ENCODE measurements around the gene RIMBP2.

The RIMBP2 gene

DNA sequence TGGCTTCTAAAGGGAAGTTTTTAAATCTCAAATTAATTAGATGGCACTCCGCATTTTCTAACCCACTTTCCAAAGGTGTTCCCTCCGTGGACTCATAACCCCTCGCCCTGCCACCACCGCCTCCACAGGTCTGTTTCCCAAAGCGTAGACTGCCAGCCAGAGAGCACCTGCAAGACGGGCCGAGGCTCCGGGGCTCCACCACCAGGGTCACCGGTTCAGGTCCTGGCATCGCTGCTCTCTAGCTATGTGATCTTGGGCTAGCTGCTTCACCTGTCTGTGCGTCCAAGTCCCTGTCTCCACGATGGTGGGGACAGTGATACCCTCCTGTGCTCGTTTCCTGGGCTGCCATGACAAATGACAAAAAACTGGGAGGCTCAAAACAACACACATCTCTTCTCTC, 11.5 kb downstream of the RIMBP2 start:
- TF ChIP-seq SPI1 (IDR thresholded peaks at IDR 0.05; ENCODE audit: borderline replicate concordance, low read depth) (no peak), POLR2AphosphoS5 (IDR thresholded peaks at IDR 0.05; ENCODE audit: low read depth) (no peak)
- TF ChIP-seq, protein P1, sequence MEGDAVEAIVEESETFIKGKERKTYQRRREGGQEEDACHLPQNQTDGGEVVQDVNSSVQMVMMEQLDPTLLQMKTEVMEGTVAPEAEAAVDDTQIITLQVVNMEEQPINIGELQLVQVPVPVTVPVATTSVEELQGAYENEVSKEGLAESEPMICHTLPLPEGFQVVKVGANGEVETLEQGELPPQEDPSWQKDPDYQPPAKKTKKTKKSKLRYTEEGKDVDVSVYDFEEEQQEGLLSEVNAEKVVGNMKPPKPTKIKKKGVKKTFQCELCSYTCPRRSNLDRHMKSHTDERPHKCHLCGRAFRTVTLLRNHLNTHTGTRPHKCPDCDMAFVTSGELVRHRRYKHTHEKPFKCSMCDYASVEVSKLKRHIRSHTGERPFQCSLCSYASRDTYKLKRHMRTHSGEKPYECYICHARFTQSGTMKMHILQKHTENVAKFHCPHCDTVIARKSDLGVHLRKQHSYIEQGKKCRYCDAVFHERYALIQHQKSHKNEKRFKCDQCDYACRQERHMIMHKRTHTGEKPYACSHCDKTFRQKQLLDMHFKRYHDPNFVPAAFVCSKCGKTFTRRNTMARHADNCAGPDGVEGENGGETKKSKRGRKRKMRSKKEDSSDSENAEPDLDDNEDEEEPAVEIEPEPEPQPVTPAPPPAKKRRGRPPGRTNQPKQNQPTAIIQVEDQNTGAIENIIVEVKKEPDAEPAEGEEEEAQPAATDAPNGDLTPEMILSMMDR (IDR thresholded peaks at IDR 0.05; ENCODE audit: insufficient read depth, low read length): no peak
- TF ChIP-seq, protein P2, sequence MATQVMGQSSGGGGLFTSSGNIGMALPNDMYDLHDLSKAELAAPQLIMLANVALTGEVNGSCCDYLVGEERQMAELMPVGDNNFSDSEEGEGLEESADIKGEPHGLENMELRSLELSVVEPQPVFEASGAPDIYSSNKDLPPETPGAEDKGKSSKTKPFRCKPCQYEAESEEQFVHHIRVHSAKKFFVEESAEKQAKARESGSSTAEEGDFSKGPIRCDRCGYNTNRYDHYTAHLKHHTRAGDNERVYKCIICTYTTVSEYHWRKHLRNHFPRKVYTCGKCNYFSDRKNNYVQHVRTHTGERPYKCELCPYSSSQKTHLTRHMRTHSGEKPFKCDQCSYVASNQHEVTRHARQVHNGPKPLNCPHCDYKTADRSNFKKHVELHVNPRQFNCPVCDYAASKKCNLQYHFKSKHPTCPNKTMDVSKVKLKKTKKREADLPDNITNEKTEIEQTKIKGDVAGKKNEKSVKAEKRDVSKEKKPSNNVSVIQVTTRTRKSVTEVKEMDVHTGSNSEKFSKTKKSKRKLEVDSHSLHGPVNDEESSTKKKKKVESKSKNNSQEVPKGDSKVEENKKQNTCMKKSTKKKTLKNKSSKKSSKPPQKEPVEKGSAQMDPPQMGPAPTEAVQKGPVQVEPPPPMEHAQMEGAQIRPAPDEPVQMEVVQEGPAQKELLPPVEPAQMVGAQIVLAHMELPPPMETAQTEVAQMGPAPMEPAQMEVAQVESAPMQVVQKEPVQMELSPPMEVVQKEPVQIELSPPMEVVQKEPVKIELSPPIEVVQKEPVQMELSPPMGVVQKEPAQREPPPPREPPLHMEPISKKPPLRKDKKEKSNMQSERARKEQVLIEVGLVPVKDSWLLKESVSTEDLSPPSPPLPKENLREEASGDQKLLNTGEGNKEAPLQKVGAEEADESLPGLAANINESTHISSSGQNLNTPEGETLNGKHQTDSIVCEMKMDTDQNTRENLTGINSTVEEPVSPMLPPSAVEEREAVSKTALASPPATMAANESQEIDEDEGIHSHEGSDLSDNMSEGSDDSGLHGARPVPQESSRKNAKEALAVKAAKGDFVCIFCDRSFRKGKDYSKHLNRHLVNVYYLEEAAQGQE (IDR thresholded peaks at IDR 0.05; ENCODE audit: insufficient replicate concordance, low read depth): no peak
- DNase-seq (ENCODE audit: low read depth in 1 of 2, low spot score in 1 of 2): no peak
- no peak overlapping the region for H3K27ac ChIP-seq (replicated peaks)
- no peak overlapping the region for H3K4me3 ChIP-seq (replicated peaks; ENCODE audit: insufficient read depth, low read length)
- H3K27me3 ChIP-seq (ENCODE audit: insufficient read depth, poor library complexity, severe bottlenecking): no peaks in the 10 kb centered on the region

- no peaks in the 10 kb centered on the region for H3K27me3 ChIP-seq (ENCODE audit: insufficient read depth, poor library complexity, severe bottlenecking)
- H3K27ac ChIP-seq (replicated peaks): no peak overlapping the region
- no peak overlapping the region for H3K4me3 ChIP-seq (replicated peaks; ENCODE audit: insufficient read depth, low read length)
- DNase-seq (ENCODE audit: low read depth in 1 of 2, low spot score in 1 of 2): no peak
- TF ChIP-seq, protein P2 (IDR thresholded peaks at IDR 0.05; ENCODE audit: insufficient replicate concordance, low read depth): no peak
Measured at GRCh38 chr12:130703733-130704375, 12.2 kb downstream of the RIMBP2 start.

DNA sequence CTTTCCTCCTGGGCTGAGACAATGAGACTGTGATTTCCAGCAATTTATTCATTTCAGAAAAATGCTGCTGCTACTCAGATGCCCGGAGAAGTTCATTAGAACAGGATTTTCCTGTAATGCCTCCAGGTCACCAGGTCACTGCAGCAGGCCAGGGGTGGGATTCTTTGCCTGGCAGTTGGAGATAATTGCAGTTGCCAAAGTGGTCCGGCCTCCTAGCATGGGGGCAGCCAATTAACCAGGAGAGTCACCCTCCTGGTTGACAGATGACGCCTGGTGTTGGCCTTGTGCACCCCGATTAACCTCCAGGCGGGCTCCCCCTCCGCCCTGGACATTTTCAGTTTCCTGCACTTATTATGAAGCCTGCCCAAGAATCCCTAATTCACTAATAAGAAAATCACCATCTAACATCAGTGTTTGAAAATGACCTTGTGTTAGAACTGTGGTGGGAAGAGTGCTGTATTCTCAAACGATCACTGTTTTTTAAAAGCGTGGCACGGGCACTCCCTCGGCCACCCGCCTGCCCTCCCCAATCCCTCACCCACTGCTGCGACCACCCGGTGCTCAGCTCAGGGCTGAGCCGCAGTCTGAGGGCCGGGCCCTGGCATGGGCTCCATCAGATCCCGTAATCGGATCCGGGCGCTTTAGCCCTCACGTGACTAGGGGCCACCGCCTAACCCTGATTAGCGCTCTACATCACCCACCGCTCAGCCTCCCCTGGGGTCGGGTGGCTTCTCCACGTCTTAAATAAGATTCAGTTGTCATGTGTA, 12.9 kb downstream of the RIMBP2 start:
- Histone ChIP-seq H3K27me3 (ENCODE audit: insufficient read depth, poor library complexity, severe bottlenecking) (no peaks in the 10 kb centered on the region), H3K27ac (replicated peaks) (no peak overlapping the region), H3K4me3 (replicated peaks; ENCODE audit: insufficient read depth, low read length) (no peak overlapping the region)
- DNase-seq (ENCODE audit: low read depth in 1 of 2, low spot score in 1 of 2): no peak
- TF ChIP-seq GABPA (IDR thresholded peaks at IDR 0.05; ENCODE audit: low read depth) (no peak), SPI1 (IDR thresholded peaks at IDR 0.05; ENCODE audit: borderline replicate concordance, low read depth) (no peak), POLR2AphosphoS5 (IDR thresholded peaks at IDR 0.05; ENCODE audit: low read depth) (no peak)
- TF ChIP-seq, protein P2 (IDR thresholded peaks at IDR 0.05; ENCODE audit: insufficient replicate concordance, low read depth): no peak
- TF ChIP-seq, protein P1 (IDR thresholded peaks at IDR 0.05; ENCODE audit: insufficient read depth, low read length): no peak

Data from HL-60 (cell line).